NB4 (cell line): ENCODE results near the gene VASH1.

Experiments used
- CTCF ChIP-seq: IDR thresholded peaks from one replicate; pipeline ENCODE4 v1.5.1; 2012; ENCODE audit warnings: low read depth, low read length
- POLR2A ChIP-seq: IDR thresholded peaks from 2 replicates; pipeline ENCODE4 v1.6.1; 2011; ENCODE audit warnings: mild to moderate bottlenecking; ENCODE audit not compliant: insufficient read length; ENCODE audit errors: extremely low read depth

GRCh38 chr14:76793956-76794355 is 32.7 kb downstream of the VASH1 start:
- no peak for TF ChIP-seq CTCF
- TF ChIP-seq POLR2A, result no peak
